ENCODE results near the gene CCT6B. TPM values are rescaled to one million over a fixed set of nuclear protein-coding genes. Genes with fewer than 3 reads are reported as not detected.
A peak's percentile ranks its signal among the peaks of the same experiment; 100 is the strongest.

The CCT6B gene
- total RNA-seq, 3 donors from 2014 or later, result 4.4 to 4.8 (median 4.6) TPM

DNA sequence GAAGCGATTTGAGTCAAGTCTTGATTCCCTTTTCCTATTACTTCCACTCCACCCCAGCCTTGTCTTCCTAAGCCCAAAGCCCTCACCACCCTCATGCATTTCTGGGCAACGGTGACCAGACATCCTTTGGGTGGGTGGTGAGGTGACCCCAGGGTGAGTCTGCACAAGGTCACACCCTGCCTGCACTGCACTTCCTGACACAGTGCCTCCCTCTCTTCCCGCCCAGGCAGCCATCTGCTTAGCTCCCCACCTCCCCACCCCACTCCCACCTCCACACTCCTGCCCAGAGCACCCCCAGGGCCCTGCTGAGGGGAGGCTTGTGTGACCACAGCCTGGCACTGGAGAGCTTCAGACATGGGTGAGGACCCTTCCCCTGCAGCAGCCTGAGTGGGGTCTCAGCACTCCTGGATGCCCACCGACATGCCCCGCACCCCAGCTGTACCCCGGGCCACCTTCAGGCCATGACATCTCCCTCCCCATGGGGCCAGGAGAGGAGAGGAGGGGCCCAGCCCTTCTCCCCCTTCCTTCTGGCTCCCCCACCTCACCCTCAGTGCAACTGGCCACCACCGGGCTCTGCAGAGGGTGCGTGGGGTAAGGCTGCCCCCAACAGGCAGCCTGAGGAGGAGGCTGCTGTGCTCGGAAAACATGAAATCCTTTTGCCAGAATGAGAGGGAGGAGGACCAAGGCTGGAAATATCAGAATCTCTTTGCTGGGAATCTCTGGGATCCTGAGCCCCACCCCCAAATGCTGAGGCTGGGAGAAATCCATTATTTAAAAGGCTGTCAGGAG, 68.6 kb downstream of the CCT6B start:
- H3K36me3 ChIP-seq, result no peaks in the 10 kb centered on the region
- no peaks in the 10 kb centered on the region for H3K9me3 ChIP-seq
- no peak overlapping the region for H3K4me3 ChIP-seq
- intact Hi-C loops (cut with DNase I; ENCODE audit: low total_unique reads), result no loop called here
- H3K27me3 ChIP-seq, result peaks cover 0 to 11% of the 10 kb centered on the region in 2 donors
- DNase-seq (ENCODE audit: low spot score in 2 of 2), result no peak
- no peak overlapping the region for H3K27ac ChIP-seq
- H3K4me1 ChIP-seq, result no peaks in the 10 kb centered on the region
- peak in 1 of 3 donors; percentile 20 for TF ChIP-seq CTCF (IDR thresholded peaks at IDR 0.05)
- no peak for TF ChIP-seq POLR2A (IDR thresholded peaks at IDR 0.05)
- TF ChIP-seq POLR2AphosphoS5 (IDR thresholded peaks at IDR 0.05), result no peak

GRCh38 chr17:34886831-34887230, 74.4 kb downstream of the CCT6B start:
- H3K9me3 ChIP-seq, result no peaks in the 10 kb centered on the region
- no peaks in the 10 kb centered on the region for H3K27me3 ChIP-seq
- H3K36me3 ChIP-seq, result no peaks in the 10 kb centered on the region
- intact Hi-C loops (cut with DNase I; ENCODE audit: low total_unique reads), result no loop called here
- no peak overlapping the region for H3K27ac ChIP-seq
- TF ChIP-seq POLR2A (IDR thresholded peaks at IDR 0.05) (no peak), POLR2AphosphoS5 (IDR thresholded peaks at IDR 0.05) (no peak), CTCF (IDR thresholded peaks at IDR 0.05) (no peak)
- no peak for DNase-seq (ENCODE audit: low spot score in 2 of 2)
- H3K4me3 ChIP-seq, result no peak overlapping the region
- H3K4me1 ChIP-seq, result no peaks in the 10 kb centered on the region

DNA sequence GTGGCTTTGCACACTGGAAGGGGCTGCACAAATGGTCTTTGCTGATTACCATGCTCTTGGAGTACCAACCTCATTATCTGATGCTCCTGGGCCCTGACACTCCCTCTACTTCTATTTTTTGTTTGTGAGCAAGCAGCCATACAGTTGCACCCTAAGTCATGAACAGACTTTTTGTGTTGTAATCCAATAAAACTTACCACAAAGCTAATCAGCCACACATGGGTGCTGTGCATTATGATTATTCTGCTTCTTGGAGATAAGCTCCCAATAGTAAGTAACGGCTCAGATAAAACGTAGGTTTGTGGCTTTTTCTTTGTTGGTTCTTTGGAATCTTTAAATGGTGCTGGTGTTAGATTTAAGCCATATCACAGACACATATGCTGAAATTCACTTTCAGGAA, 76.2 kb downstream of the CCT6B start:
- H3K9me3 ChIP-seq, result peaks cover 0 to 7% of the 10 kb centered on the region in 2 donors
- H3K27ac ChIP-seq, result no peak overlapping the region
- no peaks in the 10 kb centered on the region for H3K4me1 ChIP-seq
- no peak for DNase-seq (ENCODE audit: low spot score in 2 of 2)
- intact Hi-C loops (cut with DNase I; ENCODE audit: low total_unique reads), result no loop called here
- TF ChIP-seq POLR2A (IDR thresholded peaks at IDR 0.05), result no peak
- no peak for TF ChIP-seq POLR2AphosphoS5 (IDR thresholded peaks at IDR 0.05)
- no peak for TF ChIP-seq CTCF (IDR thresholded peaks at IDR 0.05)
- H3K36me3 ChIP-seq, result no peaks in the 10 kb centered on the region
- H3K27me3 ChIP-seq, result no peaks in the 10 kb centered on the region
- H3K4me3 ChIP-seq, result no peak overlapping the region

- no peaks in the 10 kb centered on the region for H3K36me3 ChIP-seq
- no peak for TF ChIP-seq POLR2AphosphoS5 (IDR thresholded peaks at IDR 0.05)
- no peak for TF ChIP-seq CTCF (IDR thresholded peaks at IDR 0.05)
- no peak for TF ChIP-seq POLR2A (IDR thresholded peaks at IDR 0.05)
- peaks cover 0 to 7% of the 10 kb centered on the region in 2 donors for H3K9me3 ChIP-seq
- DNase-seq (ENCODE audit: low spot score in 2 of 2), result no peak
- H3K27me3 ChIP-seq, result no peaks in the 10 kb centered on the region
- no peak overlapping the region for H3K27ac ChIP-seq
- intact Hi-C loops (cut with DNase I; ENCODE audit: low total_unique reads), result no loop called here
- H3K4me1 ChIP-seq, result no peaks in the 10 kb centered on the region
- H3K4me3 ChIP-seq, result no peak overlapping the region
These were observed 76.7 kb downstream of the CCT6B start for GRCh38 chr17:34884597-34884996.

- no peak for DNase-seq (ENCODE audit: low spot score in 2 of 2)
- Histone ChIP-seq H3K9me3 (peaks cover 0 to 7% of the 10 kb centered on the region in 2 donors), H3K4me3 (no peak overlapping the region), H3K4me1 (no peaks in the 10 kb centered on the region), H3K27me3 (no peaks in the 10 kb centered on the region), H3K27ac (no peak overlapping the region), H3K36me3 (no peaks in the 10 kb centered on the region)
- no peak for TF ChIP-seq POLR2A (IDR thresholded peaks at IDR 0.05)
- TF ChIP-seq POLR2AphosphoS5 (IDR thresholded peaks at IDR 0.05), result no peak
- TF ChIP-seq CTCF (IDR thresholded peaks at IDR 0.05), result no peak
- intact Hi-C loops (cut with DNase I; ENCODE audit: low total_unique reads), result no loop called here
These were observed 77.9 kb downstream of the CCT6B start for GRCh38 chr17:34883106-34884000.
